HG02571 (cell line): ENCODE data around the gene SPA17.

Experiments used
- ATAC-seq: cut with Tn5 transposase; IDR thresholded peaks from one replicate; pipeline ENCODE4 v1.9.1; 2021; ENCODE audit warnings: mild to moderate bottlenecking, moderate library complexity; ENCODE audit not compliant: unreplicated experiment

SPA17 gene

DNA sequence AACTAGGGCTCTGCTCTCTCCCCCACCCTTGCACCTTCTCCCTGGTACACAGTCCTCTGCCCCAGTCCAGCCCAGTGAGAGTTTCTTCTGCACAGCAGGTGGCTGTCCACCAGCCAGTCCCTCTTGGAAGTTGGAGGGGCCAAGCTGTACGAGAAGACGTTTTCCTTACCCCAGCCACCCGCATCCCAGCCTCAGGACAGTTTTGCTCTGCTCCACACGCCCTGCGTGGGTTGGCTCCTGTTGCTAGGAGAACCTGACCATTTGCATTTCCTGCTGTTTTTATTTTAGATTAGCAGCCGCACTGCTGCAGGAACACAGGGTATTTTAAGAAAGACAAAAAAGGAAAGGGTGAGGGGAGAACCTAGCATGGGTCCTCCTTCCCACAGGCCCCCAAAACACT is 48.5 kb downstream of the SPA17 start:
- ATAC-seq = no peak

DNA sequence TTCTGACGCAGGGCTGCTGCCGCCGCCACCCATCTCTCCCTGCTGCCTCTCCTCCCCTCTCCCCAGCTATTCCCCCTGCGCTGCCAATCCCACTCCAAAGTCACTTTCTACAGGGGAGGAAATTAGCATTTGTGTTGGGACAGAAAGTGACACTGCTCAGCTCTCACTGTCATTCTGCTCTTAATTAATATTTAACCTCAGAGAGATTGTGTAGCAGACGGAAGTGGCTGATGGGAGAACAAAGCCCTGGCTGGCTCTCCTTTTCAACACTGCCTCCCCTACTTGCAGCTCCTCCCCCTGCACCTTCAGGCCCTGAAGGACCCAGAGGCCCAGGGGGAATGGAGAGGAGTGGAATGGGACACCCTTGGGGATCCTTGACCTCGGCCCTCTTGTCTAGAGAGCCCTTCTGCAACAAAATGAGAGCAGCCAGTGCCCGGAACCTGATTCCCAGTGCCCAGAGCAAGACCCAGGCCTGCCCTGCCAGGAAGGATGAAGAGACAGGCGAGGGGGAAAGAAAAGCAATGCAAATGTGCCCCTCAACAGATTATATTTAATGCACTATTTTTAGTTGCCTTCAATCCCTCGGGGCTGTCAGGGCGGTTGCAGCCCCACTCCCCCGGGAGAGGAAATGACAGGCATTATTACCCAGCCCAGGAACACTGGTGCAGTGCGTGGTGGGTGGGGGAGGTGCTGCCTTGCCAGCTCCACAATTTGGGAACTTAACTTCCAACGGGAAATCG is 51.4 kb downstream of the SPA17 start:
- peak; percentile 84 for ATAC-seq

DNA sequence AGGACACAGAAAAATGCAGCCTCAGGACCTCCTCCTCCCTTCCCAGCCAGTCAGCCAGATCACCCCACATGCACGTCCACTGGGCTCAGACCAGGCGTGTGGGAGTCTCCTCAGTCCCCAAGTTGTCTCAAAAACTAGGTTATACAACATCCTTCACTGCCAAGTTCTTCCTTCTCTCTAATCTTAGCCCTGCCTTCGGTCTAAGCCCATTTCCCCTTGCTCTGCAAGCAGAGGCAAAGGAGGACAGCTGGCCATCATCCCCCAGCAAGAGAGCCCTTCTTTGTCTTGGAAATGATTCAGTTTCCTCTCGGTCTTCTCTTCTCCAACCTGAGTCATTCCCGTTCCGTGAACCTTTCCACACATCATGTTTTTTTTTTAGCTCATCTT is 52.0 kb downstream of the SPA17 start:
- no peak for ATAC-seq

DNA sequence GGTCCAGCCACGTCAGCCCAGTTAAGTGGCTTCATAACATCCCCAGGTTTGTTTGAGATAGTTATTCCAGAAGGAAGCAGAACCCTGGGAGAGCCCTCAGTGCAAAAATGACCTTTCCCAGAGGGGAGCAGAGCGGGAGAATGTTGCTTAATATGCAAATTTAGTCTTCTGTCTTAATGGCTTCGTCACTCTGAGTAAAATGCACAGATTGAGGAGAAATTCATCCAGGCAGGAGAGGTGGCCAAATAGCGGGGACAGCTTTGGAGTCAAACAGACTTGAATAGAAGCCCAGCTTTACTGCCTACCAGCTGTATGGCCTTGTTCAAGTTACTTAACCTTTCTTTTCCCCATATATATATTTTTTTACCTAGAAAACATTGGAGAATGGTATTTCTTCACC is 53.8 kb downstream of the SPA17 start:
- no peak for ATAC-seq

DNA sequence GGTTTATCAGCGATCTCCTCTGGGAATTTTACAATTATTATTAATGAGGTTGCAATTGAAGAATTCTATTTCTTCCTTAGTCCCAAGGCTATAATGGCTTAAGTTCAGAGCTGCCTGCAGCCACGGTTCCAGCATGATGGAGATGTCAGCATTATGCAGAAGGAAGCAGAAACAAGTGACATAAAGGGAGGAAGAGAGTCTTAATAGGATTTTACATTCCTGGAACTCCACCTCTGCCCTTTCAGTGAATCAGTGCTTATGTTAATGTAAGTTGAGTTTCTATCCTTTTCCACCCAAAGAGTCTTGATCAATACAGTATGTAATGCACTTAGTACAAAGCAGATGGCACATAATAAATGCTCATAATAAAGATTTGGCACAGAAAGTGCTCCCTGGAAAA is 54.4 kb downstream of the SPA17 start:
- no peak for ATAC-seq

DNA sequence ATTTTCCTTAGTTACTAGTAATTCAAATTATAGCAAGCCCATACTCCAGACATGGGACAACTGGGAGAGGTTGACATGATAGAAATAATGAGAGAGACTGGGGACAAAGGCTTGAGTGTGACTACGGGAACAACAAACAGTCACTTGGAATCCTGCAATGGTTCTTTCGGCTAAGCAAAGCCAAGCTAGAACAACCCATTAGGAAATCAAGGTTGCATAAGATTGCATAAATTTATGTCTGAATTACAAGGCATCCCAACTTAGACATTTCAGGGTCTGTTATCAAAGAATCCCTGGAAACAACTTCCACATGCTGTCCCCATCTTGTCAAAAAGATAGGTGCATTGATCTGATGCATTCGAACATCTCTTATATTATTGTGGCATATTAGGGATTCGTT is 55.9 kb downstream of the SPA17 start:
- ATAC-seq = no peak

- ATAC-seq = no peak
Measured at GRCh38 chr11:124732230-124732629, 58.5 kb downstream of the SPA17 start.

DNA sequence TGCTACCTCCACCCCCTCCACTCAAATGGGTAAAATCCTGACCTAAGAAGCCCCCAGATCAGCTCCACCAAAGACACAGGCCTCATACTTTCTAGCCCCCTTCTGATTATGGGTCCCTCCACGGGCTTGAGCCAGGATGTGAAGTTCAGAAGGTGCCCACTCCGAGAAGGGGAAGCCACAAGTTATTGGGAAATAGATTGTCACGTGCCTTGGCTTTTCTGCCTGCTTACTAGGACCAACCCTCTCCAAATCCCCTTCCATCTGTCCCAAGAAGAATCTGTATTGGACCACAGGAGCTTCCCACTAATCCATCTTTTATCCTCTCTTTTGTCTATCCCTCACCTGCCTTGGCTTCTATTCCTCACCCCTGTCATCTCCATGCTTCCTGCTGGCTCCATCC is 63.0 kb downstream of the SPA17 start:
- ATAC-seq = no peak

- ATAC-seq = no peak
Measured at GRCh38 chr11:124737638-124738305, 64.1 kb downstream of the SPA17 start.

DNA sequence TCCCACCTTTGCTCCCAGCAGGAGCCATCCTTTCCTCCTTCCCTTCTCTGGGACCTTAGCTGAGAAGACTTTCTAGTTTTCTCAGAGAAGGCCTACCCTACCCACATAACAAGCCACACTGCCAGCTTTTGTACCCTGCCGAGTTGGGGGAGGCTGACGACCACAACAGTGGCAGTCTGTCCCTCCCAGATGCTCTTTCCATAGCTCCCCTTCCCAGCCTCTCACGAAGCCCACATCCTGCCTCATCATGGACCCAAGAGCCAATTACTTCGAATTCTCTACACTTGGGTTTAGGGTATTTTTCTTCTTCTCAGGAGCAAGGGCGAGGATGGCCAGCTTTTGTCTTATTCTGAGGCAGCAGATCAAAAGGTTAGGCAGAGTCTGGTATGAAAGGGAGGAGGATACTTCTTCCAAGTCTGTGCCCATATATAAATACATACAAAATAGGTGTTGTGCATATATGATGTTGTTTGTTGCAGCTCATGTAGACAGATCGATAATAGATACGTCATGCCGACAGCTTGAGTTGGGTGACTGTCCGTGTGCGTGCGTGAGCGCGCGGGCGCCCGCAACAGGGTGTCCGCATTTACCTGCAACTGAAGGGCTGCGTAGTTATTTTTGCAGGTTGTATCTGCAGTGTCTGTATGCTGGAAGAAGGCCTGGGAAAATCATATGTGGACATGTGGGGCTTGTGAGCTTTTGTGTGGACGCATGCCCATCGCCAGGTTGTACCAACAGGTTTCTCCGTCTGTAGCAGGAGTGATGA is 65.2 kb downstream of the SPA17 start:
- no peak for ATAC-seq

DNA sequence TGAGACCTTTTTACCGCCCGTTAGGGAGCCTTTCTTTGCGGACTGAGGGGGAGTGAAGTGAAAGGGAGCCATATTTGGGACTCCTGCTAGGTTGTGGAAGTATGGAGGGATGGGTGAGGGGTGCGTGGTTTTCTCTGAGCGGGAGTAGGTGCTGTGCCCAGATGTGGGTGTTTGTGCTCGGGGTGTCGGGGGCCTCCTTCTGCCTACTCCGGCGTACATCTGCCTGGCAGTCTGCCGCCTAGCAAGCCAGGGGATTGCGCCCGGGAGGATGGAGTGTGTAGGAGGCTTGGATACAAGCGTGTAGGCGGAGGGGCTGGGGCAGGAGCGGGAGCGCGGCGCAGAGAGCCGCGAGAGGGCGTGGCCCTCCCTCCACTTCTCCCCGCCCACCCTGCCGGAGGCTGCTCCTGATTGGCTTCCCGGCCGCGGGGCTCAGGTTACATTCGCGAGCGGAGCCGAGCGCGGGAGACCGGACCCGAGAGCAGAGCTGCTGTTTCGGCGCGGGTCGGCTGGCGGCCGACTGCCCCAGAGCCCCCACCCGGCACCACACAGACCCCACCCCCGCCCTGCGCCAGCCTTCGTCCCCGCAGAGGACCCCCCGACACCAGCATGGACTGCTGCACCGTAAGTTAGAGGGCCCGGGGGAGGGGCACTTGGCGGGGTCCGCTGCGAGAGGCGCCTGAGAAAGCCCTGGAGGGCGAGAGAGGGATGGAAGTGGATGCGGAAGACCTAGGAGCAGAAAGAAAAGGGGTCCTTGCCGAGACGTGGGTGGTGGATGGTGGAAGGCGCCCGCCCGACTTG is 66.0 kb downstream of the SPA17 start, which contains the start of gene NRGN:
TSS of gene NRGN (plus strand) at position 464 of the 798 bp plus-strand sequence. CDS start at position 607, 143 bp downstream.
- peak; percentile 99 for ATAC-seq

- ATAC-seq = peak; percentile 38
Measured at GRCh38 chr11:124740277-124740882, 66.7 kb downstream of the SPA17 start.

DNA sequence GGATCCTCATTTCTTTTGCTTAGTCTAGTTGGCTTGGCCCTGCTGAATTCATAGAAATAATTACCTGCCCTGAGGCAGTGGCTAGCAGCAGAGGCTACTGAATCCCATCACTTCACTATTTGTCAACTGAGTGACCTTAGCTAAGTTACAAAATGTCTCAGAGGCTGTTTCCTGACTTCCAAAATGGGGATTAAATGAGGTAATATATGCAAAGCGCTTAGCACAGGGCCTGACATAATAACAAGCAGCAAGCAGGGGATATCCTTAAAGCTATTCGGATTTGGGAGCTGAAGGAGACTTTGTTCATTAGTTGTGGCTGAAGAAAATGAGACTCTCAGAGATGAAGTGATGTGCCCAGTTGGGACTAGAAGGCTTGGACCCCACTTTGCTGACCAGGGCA is 68.9 kb downstream of the SPA17 start:
- ATAC-seq = no peak

DNA sequence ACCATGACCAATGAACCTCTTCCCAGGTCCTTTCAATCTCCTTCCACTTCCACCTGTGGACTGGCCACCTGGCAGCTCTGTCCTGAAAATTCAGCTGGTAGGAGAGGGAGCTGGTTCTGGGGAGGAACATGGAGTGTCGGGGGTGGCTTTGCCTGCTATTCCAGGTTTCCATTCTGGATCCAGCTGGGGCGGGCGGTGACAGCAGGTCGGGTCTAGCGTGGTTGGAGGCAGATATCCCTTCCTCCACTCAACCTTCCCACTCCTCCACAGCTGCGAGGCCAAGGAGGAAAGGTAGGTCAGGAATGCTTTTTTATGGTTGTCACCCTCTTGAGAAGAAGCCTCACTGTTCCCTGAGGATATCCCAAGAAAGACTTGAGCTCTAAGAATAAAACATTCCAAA is 69.3 kb downstream of the SPA17 start:
- no peak for ATAC-seq

- no peak for ATAC-seq
Measured at GRCh38 chr11:124745270-124745834, 71.6 kb downstream of the SPA17 start.

DNA sequence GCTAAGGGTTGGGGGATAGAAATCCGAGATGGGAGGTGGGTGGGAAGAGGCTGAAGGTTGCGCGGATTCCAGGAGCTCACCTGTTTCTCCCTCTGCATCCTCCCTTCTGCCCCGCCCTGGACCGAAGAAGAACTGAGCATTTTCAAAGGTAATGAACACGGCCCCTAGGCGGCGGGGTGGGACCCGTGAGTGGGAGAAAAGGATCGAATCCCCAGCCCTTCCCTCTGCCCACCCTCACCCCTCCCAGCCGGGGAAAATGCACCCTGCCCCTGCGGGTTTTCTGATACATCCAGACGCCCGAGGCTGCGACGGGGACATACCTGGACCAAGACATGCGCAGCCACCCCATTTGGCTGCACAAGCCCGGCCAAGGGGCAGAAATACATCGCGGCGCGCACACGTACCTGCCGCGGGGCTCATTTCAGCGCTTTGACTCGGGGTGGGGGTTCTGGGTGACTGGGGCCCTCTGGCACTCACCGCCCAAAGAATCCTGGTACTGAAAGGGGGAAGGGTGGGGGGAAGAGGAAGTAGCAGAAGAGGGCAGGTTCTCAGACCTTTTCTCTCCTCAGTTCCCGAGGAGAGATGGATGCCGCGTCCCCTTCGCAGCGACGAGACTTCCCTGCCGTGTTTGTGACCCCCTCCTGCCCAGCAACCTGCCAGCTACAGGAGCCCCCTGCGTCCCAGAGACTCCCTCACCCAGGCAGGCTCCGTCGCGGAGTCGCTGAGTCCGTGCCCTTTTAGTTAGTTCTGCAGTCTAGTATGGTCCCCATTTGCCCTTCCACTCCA is 72.3 kb downstream of the SPA17 start:
- peak; percentile 15 for ATAC-seq

GRCh38 chr11:124746621-124747243 is 73.0 kb downstream of the SPA17 start:
- ATAC-seq = peak; percentile 95
